ENCODE results near the gene SRRT. TPM values are rescaled to one million over a fixed set of nuclear protein-coding genes. Genes with fewer than 3 reads are reported as not detected.

SRRT gene, protein sequence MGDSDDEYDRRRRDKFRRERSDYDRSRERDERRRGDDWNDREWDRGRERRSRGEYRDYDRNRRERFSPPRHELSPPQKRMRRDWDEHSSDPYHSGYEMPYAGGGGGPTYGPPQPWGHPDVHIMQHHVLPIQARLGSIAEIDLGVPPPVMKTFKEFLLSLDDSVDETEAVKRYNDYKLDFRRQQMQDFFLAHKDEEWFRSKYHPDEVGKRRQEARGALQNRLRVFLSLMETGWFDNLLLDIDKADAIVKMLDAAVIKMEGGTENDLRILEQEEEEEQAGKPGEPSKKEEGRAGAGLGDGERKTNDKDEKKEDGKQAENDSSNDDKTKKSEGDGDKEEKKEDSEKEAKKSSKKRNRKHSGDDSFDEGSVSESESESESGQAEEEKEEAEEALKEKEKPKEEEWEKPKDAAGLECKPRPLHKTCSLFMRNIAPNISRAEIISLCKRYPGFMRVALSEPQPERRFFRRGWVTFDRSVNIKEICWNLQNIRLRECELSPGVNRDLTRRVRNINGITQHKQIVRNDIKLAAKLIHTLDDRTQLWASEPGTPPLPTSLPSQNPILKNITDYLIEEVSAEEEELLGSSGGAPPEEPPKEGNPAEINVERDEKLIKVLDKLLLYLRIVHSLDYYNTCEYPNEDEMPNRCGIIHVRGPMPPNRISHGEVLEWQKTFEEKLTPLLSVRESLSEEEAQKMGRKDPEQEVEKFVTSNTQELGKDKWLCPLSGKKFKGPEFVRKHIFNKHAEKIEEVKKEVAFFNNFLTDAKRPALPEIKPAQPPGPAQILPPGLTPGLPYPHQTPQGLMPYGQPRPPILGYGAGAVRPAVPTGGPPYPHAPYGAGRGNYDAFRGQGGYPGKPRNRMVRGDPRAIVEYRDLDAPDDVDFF
- polyA plus RNA-seq, result 59.9 and 65.2 TPM in 2 replicates
- 38.4 and 47.5 TPM in 2 replicates for polyA minus RNA-seq

DNA sequence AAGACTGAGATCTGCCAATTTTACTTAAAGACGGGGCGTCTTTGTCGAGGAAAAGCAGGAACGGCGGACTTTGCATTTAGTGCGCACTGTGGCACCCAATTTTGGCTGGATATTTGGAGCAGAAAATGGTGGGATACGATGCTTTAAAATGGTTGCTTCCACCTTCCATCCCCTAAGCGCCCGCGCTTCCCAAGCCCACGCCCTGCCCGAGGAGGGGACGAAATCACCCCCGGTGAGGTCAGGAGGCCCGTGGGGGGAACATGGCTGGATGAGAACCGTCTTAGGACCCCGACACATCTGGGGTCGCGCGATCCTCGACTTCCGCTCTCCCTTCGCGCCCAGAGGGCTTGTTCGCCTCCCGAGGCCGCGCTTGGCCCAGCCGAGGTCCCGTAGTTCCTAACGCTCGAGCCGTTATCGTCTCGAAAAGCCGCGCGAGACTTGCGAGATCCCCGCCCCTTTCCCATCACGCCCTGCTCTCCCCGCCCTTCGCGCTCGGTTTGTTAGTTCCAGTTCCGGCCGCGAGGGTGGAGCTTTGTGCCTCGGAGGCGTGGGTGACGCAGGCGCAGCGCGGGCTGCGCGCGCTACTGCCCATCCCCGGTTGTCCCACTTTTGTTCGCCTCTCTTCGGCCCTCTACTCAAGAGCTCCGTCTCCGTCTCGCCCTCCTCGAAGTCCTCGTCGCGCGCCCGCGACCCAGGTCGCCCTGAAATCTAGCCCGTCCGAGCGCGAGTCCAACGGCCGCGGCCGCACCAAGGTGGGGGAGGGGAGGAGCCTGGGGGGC is at the start of gene SRRT:
Gene SRRT (plus strand): TSS at position 527 of the 779 bp plus-strand sequence. CDS start 488 bp downstream, outside the sequence.
- Histone ChIP-seq H3F3A (ENCODE audit: insufficient read depth, low read length, poor library complexity, severe bottlenecking) (no peaks in the 10 kb centered on the region), H3K27ac (ENCODE audit: low read length) (peak within 1 kb of the TSS; percentile 99), H3K4me2 (ENCODE audit: low read length) (peak within 1 kb of the TSS; percentile 91), H3K9me3 (ENCODE audit: low read length) (no peaks in the 10 kb centered on the region), H3K79me2 (replicated peaks; ENCODE audit: insufficient read depth, low read length) (peaks cover 48% of the 10 kb centered on the region), H2AFZ (ENCODE audit: low read depth, low read length) (peak within 1 kb of the TSS; percentile 99), H3K9me2 (ENCODE audit: insufficient read depth, low read length) (no peaks in the 10 kb centered on the region), H3K27me3 (ENCODE audit: insufficient read depth, low read depth, low read length) (no peaks in the 10 kb centered on the region), H3K4me3 (ENCODE audit: low read length) (peak within 1 kb of the TSS; percentile 95), H3K36me3 (ENCODE audit: insufficient read depth, low read length) (no peaks in the 10 kb centered on the region), H3K9ac (ENCODE audit: low read length) (peak within 1 kb of the TSS; percentile 99), H4K20me1 (ENCODE audit: insufficient read depth) (peaks cover 2% of the 10 kb centered on the region)
- TF ChIP-seq SMC3 (conservative IDR thresholded peaks at IDR 0.05; ENCODE audit: poor library complexity), result peak; percentile 46
- TF ChIP-seq POLR2AphosphoS5 (IDR thresholded peaks at IDR 0.05), result peak; percentile 99
- peak; percentile 84 for TF ChIP-seq TAF1 (IDR thresholded peaks at IDR 0.05; ENCODE audit: low read depth)
- TF ChIP-seq, protein P1, sequence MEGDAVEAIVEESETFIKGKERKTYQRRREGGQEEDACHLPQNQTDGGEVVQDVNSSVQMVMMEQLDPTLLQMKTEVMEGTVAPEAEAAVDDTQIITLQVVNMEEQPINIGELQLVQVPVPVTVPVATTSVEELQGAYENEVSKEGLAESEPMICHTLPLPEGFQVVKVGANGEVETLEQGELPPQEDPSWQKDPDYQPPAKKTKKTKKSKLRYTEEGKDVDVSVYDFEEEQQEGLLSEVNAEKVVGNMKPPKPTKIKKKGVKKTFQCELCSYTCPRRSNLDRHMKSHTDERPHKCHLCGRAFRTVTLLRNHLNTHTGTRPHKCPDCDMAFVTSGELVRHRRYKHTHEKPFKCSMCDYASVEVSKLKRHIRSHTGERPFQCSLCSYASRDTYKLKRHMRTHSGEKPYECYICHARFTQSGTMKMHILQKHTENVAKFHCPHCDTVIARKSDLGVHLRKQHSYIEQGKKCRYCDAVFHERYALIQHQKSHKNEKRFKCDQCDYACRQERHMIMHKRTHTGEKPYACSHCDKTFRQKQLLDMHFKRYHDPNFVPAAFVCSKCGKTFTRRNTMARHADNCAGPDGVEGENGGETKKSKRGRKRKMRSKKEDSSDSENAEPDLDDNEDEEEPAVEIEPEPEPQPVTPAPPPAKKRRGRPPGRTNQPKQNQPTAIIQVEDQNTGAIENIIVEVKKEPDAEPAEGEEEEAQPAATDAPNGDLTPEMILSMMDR (IDR thresholded peaks at IDR 0.05; ENCODE audit: poor library complexity, severe bottlenecking), result peak; percentile 66
- no peak for TF ChIP-seq EZH2 (IDR thresholded peaks at IDR 0.05; ENCODE audit: borderline replicate concordance, insufficient read depth, low read length, poor library complexity, severe bottlenecking)
- TF ChIP-seq MXI1 (conservative IDR thresholded peaks at IDR 0.05; ENCODE audit: poor library complexity, severe bottlenecking), result peak; percentile 83
- TF ChIP-seq, protein P2, sequence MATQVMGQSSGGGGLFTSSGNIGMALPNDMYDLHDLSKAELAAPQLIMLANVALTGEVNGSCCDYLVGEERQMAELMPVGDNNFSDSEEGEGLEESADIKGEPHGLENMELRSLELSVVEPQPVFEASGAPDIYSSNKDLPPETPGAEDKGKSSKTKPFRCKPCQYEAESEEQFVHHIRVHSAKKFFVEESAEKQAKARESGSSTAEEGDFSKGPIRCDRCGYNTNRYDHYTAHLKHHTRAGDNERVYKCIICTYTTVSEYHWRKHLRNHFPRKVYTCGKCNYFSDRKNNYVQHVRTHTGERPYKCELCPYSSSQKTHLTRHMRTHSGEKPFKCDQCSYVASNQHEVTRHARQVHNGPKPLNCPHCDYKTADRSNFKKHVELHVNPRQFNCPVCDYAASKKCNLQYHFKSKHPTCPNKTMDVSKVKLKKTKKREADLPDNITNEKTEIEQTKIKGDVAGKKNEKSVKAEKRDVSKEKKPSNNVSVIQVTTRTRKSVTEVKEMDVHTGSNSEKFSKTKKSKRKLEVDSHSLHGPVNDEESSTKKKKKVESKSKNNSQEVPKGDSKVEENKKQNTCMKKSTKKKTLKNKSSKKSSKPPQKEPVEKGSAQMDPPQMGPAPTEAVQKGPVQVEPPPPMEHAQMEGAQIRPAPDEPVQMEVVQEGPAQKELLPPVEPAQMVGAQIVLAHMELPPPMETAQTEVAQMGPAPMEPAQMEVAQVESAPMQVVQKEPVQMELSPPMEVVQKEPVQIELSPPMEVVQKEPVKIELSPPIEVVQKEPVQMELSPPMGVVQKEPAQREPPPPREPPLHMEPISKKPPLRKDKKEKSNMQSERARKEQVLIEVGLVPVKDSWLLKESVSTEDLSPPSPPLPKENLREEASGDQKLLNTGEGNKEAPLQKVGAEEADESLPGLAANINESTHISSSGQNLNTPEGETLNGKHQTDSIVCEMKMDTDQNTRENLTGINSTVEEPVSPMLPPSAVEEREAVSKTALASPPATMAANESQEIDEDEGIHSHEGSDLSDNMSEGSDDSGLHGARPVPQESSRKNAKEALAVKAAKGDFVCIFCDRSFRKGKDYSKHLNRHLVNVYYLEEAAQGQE (IDR thresholded peaks at IDR 0.05; ENCODE audit: borderline replicate concordance), result peak; percentile 94
- TF ChIP-seq RAD21 (conservative IDR thresholded peaks at IDR 0.05), result peak; percentile 14
- TF ChIP-seq EP300 (conservative IDR thresholded peaks at IDR 0.05; ENCODE audit: poor library complexity, severe bottlenecking), result peak; percentile 76

Data from neural cell (in vitro differentiated cells).